Endodermal cell (in vitro differentiated cells): ENCODE measurements around the gene SCGB3A2. TPM values are rescaled to one million over a fixed set of nuclear protein-coding genes. Genes with fewer than 3 reads are reported as not detected.
A peak's percentile ranks its signal among the peaks of the same experiment; 100 is the strongest.

Experiments used
- DNase-seq: peaks from one replicate; pipeline ENCODE4 v3.0.0-alpha.2; 2017
- H3K27ac ChIP-seq: 2 replicates; pipeline ENCODE4 v1.5.1; 2013; ENCODE audit warnings: mild to moderate bottlenecking, low read depth, low read length, moderate library complexity
- H3K27me3 ChIP-seq: 2 replicates; pipeline ENCODE4 v1.6.1; 2013; ENCODE audit warnings: mild to moderate bottlenecking, low read length, moderate library complexity; ENCODE audit not compliant: insufficient read depth, control insufficient read depth, poor library complexity, severe bottlenecking
- H3K36me3 ChIP-seq: 2 replicates; pipeline ENCODE4 v1.7.0; 2013; ENCODE audit warnings: mild to moderate bottlenecking, low read length, moderate library complexity; ENCODE audit not compliant: control insufficient read depth, insufficient read depth
- H3K4me1 ChIP-seq: one replicate; pipeline ENCODE4 v1.7.0; 2013; ENCODE audit warnings: low read length; ENCODE audit not compliant: control insufficient read depth, insufficient read depth
- H3K4me3 ChIP-seq: 2 replicates; pipeline ENCODE4 v1.5.1; 2013; ENCODE audit warnings: mild to moderate bottlenecking, low read length, moderate library complexity
- H3K9ac ChIP-seq: 2 replicates; pipeline ENCODE4 v1.6.1; 2013; ENCODE audit warnings: mild to moderate bottlenecking, low read length, moderate library complexity; ENCODE audit not compliant: poor library complexity, severe bottlenecking; ENCODE audit errors: extremely low read depth
- H3K9me3 ChIP-seq: 2 replicates; pipeline ENCODE4 v1.6.1; 2013; ENCODE audit warnings: mild to moderate bottlenecking, low read length, moderate library complexity; ENCODE audit not compliant: control insufficient read depth
- H3K27ac Mint-ChIP-seq: 2 replicates; pipeline ENCODE4 v1.8.0; 2020; ENCODE audit warnings: mixed read lengths
- H3K27me3 Mint-ChIP-seq: 2 replicates; pipeline ENCODE4 v1.8.0; 2021; ENCODE audit warnings: mild to moderate bottlenecking, mixed read lengths; ENCODE audit not compliant: insufficient read depth
- H3K36me3 Mint-ChIP-seq: 2 replicates; pipeline ENCODE4 v1.8.0; 2020; ENCODE audit warnings: low read depth, mixed read lengths
- H3K4me1 Mint-ChIP-seq: 2 replicates; pipeline ENCODE4 v1.8.0; 2020; ENCODE audit warnings: mixed read lengths
- H3K4me3 Mint-ChIP-seq: 2 replicates; pipeline ENCODE4 v1.8.0; 2020; ENCODE audit warnings: mild to moderate bottlenecking, moderate library complexity, mixed read lengths
- H3K9me3 Mint-ChIP-seq: 2 replicates; pipeline ENCODE4 v1.8.0; 2020; ENCODE audit warnings: mild to moderate bottlenecking, mixed read lengths
- CTCF ChIP-seq: fragments of 200-600 bp; sonication (generic); conservative IDR thresholded peaks from 2 replicates; pipeline ENCODE4 v1.5.0; 2021; ENCODE audit warnings: antibody characterized with exemption, mild to moderate bottlenecking
- WGBS, 2 experiments: methylation state at CpG; one replicate each; pipeline versions ENCODE4 v1.1.5 to v1.1.7; 2013; ENCODE audit warnings: missing lambda C conversion rate in 2 of 2, mixed read lengths in 1 of 2; ENCODE audit not compliant: insufficient coverage in 1 of 2, insufficient read length in 1 of 2; 5-methylcytosine and 5-hydroxymethylcytosine counted together
- total RNA-seq, 2 donors: library from RNA; stranded (reverse); fragmentation: NEBNext Ultra II Directional in 1 of 2; extraction: Animal tissue kit (Norgen Biotek cat#: 25700) in 1 of 2; gene quantifications; 2 replicates in 1 of 2; 3 replicates in 1 of 2; pipeline ENCODE4 v1.2.1, GENCODE V29; 2021

Gene SCGB3A2
- total RNA-seq, 2 donors from 2014 or later = 1.1 to 18.7 TPM

GRCh38 chr5:147853372-147853987, 25.0 kb upstream of the SCGB3A2 start:
- Mint-ChIP-seq H3K27ac (no peak overlapping the region), H3K4me1 (peaks cover 7% of the 10 kb centered on the region)

GRCh38 chr5:147854331-147854730, 24.2 kb upstream of the SCGB3A2 start:
- H3K27me3 ChIP-seq = no peaks in the 10 kb centered on the region
- no peaks in the 10 kb centered on the region for H3K36me3 ChIP-seq
- Mint-ChIP-seq H3K27me3 (peaks cover 4% of the 10 kb centered on the region), H3K4me1 (peaks cover 15% of the 10 kb centered on the region), H3K27ac (no peak overlapping the region), H3K9me3 (no peaks in the 10 kb centered on the region), H3K4me3 (no peak overlapping the region), H3K36me3 (no peaks in the 10 kb centered on the region)
- H3K27ac ChIP-seq = no peak overlapping the region
- TF ChIP-seq CTCF = no peak
- 70 to 75% methylated on average over 3 of the region's 3 CpGs for WGBS, 2 experiments
- no peak overlapping the region for H3K9ac ChIP-seq
- no peaks in the 10 kb centered on the region for H3K4me1 ChIP-seq
- no peak overlapping the region for H3K4me3 ChIP-seq
- no peaks in the 10 kb centered on the region for H3K9me3 ChIP-seq
- DNase-seq = peak; percentile 62

More at GRCh38 chr5:147853372-147853987, 25.0 kb upstream of the SCGB3A2 start:
- H3K27me3 Mint-ChIP-seq = peaks cover 4% of the 10 kb centered on the region
- H3K9me3 Mint-ChIP-seq = no peaks in the 10 kb centered on the region
- Histone ChIP-seq H3K9me3 (no peaks in the 10 kb centered on the region), H3K36me3 (no peaks in the 10 kb centered on the region), H3K27me3 (no peaks in the 10 kb centered on the region), H3K4me3 (no peak overlapping the region), H3K27ac (no peak overlapping the region), H3K4me1 (no peaks in the 10 kb centered on the region), H3K9ac (no peak overlapping the region)
- H3K36me3 Mint-ChIP-seq = no peaks in the 10 kb centered on the region
- no peak overlapping the region for H3K4me3 Mint-ChIP-seq
- no peak for TF ChIP-seq CTCF
- no peak for DNase-seq
- WGBS, 2 experiments = 95 to 96% methylated on average over 3 of the region's 3 CpGs

GRCh38 chr5:147854894-147855773, 23.4 kb upstream of the SCGB3A2 start:
- Histone ChIP-seq H3K27me3 (no peaks in the 10 kb centered on the region), H3K4me1 (no peaks in the 10 kb centered on the region), H3K27ac (no peak overlapping the region), H3K4me3 (no peak overlapping the region), H3K9ac (no peak overlapping the region), H3K36me3 (no peaks in the 10 kb centered on the region), H3K9me3 (no peaks in the 10 kb centered on the region)
- Mint-ChIP-seq H3K27me3 (peaks cover 4% of the 10 kb centered on the region), H3K9me3 (no peaks in the 10 kb centered on the region), H3K36me3 (no peaks in the 10 kb centered on the region), H3K27ac (no peak overlapping the region), H3K4me1 (peaks cover 21% of the 10 kb centered on the region), H3K4me3 (no peak overlapping the region)
- no peak for TF ChIP-seq CTCF
- no peak for DNase-seq
- WGBS, 2 experiments = 82 to 88% methylated on average over 7 to 10 of the region's 11 CpGs
